GM21447 (cell line): ENCODE measurements around the gene ICAM3.

Experiments
- ATAC-seq: cut with Tn5 transposase; IDR thresholded peaks from one replicate; pipeline ENCODE4 v1.9.1; 2021; ENCODE audit not compliant: unreplicated experiment

The ICAM3 gene

DNA sequence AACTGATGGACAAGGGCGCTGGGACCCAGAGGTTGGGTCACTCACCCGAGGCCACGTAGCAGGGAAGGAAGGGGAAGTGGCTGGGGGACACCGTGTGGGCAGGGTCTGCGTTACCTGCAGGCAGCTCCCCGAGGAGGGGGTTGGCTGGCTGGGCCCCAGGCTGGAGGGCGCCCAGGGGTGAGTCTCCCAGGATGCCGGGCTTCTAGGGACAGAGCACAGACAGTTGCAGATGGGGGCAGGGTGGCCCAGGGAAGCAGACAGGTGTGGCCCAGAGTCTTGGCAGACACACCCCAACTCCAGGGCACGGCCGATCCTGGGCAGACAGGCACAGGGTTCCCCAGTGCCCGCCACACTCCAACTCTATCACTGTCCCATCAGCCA is 18.0 kb downstream of the ICAM3 start:
- ATAC-seq: no peak

DNA sequence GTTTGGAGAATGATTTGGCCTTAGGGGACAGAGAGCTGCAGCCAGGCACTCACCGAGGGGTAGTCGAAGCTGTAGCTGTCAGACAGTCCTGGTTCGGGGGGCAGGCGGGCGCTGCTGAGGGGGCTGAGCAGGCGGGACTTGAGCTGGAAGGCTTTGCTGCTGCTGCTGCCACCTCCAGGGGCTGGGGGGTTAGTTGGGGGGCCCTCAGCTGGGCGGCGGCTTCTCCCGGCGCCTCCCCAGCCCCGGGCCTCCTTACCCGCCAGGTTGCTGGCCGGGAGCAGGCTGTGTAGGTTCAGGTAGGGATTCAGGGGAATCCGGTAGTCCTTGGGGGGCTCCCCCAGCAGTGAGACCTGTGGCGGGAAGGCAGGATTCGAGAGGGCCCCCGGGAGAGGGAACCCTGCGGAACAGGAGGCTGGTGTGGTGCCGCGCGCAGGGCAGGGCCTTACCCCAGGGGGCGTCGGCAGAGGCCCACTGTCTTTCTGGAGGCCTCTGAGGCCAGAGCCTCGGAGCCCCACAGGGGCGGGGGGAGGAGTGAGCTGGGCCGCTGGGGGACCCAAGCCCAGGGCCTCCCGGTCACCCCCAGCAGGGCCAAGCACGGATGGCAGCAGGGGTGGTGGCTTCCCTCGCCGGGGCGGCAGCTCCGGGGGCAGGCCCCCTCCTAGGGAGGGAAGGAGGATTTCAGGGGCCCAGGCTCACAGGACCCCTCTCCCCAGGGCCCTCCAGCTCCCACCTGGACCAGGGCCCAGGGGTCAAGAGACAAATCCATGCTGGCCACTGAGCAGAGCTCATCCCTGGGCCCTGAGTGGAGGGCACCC is 18.6 kb downstream of the ICAM3 start:
- no peak for ATAC-seq

DNA sequence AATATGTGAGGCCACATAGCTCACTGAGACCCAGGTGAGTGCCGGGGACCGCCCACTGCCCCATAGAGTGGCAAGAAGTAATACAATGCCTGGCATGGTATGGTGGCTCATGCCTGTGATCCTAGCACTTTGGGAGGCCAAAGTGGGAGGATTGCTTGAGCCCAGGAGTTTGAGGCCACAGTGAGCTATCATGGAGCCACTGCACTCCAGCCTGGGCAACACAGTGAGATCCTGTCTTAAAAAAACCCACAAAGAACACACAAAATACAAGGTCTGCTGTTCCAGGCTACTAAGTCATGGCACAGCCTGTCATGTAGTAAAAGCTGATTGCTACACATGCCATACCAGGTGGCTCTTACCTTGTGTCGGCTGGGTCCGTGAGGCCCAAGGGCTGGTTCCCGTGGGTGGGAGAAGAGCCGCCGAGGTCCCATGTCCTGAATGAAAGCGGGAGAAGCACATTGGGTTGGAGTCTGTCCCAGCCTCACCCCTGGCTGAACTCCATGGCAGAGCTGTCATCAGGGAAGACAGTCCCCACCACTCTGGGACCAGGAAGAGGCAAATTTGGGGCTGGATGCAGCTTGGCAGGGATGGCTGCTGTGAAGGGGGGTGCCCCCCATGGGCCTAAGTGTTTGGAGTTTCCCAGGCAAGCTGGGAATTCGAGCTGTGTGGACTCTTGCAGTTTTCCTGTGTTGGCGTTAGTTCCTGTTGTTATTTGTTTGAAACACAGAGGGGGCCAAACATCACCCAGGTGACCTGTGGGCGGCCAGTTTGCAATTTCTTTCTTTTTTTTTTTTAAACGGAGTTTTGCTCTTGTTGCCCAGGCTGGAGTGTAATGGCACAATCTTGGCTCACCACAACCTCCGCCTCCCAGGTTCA is 20.4 kb downstream of the ICAM3 start:
- ATAC-seq: no peak

DNA sequence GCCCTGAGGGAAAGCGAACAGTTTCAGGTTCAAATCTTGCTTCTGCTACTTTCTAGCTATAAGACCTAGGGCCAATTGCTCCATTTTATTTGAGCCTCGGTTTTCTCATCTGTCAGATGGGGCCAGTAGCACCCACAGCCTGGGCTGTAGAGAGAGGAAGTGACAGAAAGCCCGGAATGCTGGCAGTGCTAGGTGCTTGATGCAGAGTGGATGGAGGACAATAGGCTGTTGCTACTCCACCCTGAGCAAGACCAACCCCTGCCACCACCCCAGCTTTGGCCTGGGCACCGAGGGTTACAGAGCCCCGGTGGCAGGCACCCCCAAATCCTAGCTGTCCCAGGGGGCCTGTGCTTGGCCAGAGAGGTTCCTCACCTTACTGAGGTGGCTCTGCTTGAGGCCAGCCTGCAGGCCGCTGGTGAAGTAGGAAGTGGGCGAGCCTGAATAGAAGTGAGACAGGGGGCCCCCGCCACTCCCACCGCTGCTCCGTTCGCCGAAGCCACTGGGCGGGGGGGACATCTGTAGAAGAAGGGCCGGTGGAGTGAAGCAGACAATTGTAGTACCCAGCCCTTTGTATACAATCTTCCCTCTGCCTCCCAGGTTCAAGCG is 21.5 kb downstream of the ICAM3 start:
- ATAC-seq: no peak

DNA sequence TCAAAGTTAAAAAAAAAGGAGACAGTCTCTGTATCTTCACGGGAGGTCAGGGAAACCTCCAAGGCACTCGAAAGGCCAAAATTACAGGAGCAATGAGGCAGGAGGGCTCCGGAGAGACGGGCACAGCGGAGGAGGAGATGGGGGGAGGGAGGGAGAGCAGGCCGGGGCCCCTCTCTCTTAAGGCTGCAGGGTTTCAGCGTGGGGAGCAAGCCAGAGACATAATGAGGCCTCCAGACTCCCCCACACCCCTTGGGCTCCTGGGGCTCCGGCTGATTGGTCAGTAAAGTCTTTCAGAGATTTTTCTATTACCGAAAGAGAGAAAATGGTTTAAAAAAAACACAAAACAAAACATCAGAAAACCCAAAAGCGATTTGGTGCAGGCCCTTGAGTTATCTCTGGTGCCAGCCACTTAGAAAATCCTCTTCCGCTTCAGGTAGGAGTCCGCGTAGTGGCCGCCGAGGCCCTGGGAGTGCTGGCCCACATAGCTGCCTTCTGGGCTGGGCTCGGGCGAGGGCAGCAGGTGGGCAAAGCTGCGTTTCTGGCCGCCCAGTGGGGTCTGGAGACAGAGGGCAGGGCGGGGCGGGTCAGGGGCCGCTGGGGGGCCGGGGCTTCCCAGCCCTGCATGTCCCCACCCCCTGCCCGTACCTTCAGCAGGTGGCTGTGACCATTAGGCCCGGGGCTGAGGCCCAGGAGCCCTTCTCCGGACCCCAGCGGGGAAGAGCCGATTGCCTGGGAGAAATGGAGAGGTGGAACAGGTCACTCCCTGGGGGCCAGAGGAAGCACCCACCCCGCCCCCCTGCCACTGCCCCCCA is 22.2 kb downstream of the ICAM3 start:
- ATAC-seq: no peak

DNA sequence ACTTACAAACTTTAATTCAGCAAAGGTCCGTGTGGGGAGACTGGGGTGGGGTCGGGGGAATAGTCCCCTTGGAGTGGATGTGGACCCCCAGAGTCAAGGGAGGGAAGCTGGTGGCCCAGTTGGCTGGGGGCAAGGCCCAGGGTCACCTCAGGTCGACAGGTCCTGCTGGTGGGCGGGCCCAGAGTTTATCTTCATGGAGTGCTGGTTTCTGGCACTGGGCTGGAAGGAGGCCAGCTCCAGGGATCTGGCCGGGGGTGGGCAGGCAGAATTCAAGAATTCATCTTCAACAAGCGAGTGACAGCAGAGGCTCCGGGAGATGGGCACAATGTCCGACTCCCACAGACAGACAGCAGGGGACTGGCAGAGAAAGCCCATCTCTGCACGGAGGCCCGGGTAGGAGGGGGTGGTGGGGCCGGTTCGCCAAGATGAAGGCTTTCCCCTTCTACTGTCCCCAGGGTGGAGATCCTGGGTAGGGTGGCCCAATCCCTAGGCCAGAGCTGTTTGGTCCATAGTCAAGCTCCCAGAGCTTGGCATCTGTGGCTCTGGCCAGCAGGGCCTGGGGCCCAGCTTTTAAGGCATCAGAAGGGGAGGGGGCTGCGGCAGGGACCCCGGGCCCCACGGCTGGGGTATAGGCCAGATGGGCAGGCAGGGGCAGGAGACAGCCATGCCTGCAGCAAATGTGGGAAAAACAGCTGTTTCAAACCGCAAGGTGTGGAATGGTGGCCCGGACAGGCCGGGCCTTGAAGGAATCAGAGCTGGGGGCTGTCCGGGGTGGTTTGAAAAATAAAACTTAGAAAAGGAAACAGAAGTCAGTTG is 23.0 kb downstream of the ICAM3 start:
- ATAC-seq: no peak

DNA sequence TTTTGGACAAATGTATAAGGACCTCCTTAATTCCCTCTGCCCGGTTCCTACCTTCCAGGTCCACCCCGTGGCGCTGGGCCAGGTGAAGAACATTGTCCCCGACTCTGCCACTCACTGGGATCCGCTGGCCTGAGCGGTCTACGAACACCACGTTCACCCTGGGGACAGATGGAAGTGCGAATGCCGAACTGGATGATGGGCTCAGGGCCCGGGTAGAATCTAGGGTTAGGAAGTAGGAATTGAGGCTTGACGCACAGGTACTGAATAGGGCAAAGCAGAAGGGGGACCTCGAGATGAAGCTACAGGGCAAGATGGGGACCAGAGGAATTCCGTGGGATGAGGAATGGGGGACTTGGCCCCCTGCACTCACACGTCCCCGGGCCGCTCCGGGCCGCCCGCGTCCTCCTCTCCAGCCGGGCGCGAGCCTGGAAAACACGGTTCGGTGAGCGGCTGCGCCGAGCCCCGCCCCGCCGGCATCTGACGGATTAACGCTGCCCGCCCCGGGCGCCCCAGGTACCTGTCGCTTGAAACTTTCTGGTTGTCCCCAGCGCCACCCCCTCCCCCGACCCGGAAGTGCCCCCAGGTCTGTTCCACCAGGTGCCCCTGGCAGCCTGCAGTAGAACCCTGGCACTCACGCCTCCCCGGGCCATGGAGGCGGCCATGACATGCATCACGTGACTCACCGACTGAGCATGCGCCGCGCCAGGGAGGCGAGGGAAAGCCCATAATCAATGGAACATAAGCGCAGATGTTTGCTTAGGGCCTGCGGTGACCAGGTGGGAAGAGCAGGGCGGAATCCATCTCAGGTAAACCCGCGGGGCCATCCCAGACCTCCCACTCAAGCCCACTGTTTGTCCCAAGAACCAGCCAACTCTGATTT is 23.8 kb downstream of the ICAM3 start, which contains the start of gene FDX2:
FDX2 (minus strand) TSS at position 681 of the 880 bp plus-strand sequence; CDS start at position 662, 19 bp downstream.
- no peak for ATAC-seq

DNA sequence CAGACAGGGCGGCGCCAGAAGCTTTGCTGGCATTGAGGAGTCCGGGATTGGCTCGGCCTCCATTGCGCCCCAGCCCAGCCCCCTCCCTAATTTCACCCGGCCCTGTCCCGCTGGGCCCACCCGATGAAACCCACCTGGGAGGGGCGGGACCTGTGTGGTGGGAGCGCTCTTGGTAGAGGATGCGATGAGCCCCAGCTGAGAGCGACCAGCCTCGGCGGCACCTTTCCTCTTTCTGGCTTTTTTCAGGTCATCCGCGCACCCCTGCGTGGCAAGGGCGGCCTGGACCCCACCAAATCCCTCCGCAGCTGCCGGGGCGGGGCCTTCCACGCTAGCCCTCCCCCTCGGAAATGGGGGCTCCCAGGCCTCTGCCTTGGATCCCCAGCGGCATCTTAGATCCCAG is 30.0 kb downstream of the ICAM3 start, which contains the start of gene ZGLP1:
ZGLP1 (minus strand) TSS at position 393 of the 400 bp plus-strand sequence.
- ATAC-seq: no peak

DNA sequence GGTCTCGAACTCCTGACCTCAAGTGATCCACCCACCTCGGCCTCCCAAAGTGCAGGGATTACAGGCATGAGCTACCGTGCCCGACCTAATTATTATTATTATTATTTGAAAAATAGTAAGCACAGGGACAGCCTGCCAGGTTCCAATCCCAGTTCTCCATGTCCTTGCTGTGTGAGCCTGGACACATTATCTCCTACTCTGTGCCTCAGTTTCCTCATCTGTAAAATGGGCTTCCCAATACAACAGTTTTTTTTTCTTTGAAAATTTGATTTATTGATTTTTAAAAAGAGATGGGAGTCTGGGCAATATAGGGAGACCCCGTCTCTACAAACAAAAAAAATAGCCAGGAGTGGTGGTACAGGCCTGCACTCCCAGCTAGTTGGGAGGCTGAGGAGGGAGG is 33.1 kb downstream of the ICAM3 start:
- ATAC-seq: no peak

DNA sequence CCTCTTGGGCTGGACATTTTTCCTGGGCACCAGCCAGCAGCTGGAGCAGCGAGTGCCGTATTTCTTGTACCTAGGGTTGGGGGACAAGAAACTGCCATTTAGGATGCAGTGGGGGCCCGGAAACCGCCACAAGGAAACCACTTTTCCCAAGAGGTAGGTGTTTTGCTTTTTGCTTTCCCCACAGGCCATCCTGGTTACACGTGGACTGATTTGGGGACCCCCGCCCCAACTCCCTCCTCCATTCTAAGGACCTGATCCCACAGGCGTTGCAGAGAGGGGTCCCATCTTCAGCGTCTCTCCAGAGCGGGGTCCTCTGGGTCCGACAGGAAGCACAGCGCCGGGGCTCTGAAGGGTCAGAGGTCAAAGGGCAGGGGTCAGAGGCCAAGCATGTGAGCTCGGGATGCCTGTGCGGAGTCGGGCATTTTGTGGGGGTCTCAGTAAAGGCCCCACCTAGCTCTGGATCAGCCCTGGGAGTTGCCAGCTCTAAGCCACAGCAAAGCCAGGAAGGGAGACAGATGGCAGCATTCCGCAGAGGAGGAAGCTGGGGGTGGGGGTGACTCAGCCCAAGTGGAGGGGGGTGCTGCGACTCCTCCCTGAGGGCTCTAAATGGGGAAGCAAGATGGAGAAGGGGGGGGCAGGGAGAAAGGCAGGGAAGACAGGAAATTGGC is 34.2 kb downstream of the ICAM3 start:
- ATAC-seq: no peak

DNA sequence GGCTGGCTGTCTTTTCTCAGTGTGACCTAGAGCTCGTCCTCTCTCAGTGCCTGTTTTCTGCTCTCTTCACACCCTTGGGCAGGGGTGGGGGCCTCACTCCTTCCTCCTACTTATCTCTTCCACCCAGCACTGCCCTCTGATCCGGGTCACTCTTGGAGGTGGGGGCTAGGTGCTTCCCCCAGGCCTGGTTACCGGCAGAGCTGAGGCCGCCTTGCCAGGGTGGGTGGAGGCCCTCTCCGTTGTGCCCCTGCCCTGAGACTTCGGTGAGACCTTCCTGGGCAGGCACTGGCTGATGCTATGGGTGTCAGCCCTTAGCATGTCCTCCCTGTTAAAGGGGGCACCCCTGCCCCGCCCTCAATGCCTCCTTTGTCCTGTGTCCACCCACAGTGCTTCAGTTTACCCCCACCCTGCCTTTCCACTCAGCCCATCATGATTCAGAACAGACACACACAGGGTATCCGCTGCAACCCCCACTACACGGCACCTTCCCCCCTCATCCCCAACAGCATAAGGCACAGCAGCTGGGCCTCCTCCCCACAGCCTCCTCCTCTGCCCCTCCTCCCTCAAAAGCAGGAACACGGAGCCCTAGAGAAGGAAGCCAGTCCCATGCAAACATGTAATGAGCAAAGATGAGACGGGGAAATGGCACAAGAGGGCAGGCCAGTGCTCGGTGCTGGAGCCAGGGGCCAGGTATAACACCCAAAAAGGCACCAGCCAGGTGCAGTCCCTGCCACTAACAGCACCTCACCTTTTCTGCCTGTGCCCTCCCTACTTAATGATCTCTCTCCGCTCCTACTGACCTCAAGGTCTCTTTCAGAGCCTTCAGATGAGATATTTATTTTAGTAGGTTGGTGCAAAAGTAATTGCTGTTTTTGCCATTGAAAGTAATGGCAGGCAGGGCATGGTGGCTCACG is 39.6 kb downstream of the ICAM3 start:
- ATAC-seq: no peak

DNA sequence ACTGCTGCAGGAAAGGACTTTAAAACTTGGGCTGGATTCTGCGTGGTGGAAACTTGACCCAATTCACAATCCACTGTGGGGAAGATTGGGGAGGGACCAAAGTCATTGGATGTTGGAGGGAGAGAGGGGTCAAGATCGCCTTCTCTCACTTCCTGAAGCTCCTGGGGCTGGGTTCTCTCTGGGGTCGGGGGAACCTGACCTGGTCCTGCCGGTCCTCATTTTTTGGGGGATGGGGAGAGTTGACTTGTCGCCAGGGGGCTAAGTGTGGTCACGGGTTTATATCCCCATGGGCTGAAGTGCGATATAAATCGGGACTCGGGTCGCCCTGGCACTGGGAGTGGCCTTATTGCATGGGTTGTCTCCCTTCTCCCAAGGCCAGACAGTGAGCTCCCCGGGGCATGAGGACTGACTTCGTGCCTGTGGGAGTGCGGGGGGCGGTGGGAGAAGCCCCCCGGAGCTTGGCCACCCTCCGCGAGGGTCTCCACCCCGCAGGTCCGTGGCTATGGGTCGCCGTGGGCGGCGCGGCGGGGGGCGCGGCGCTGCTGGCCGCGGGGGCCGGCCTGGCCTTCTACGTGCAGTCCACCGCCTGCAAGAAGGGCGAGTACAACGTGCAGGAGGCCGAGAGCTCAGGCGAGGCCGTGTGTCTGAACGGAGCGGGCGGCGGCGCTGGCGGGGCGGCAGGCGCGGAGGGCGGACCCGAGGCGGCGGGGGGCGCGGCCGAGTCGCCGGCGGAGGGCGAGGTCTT is 43.4 kb downstream of the ICAM3 start:
- ATAC-seq: no peak

DNA sequence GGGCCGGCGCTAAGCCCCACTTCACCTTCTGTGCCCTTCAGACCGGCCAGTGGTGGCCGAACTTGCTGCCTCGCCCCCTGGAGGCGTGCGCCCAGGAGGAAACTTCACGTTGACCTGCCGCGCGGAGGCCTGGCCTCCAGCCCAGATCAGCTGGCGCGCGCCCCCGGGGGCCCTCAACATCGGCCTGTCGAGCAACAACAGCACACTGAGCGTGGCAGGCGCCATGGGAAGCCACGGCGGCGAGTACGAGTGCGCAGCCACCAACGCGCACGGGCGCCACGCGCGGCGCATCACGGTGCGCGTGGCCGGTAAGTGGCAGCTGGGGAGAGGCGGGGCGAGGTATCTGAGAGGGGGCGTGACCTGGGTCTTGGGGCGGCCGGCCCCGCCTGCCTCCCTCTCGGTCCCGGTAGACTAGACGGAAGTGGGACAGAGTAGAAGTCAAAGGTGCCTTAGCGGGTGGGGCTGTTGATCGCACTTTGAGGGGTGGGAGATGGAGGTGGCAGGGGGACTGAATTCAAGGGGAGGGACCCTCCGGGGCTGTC is 44.0 kb downstream of the ICAM3 start:
- peak; percentile 38 for ATAC-seq

DNA sequence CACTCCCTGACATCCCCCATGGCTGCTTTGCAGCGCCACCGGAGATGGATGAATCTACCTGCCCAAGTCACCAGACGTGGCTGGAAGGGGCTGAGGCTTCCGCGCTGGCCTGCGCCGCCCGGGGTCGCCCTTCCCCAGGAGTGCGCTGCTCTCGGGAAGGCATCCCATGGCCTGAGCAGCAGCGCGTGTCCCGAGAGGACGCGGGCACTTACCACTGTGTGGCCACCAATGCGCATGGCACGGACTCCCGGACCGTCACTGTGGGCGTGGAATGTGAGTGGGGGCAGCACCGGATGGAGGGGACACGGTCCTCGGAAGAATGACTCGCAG is 45.1 kb downstream of the ICAM3 start:
- ATAC-seq: no peak

DNA sequence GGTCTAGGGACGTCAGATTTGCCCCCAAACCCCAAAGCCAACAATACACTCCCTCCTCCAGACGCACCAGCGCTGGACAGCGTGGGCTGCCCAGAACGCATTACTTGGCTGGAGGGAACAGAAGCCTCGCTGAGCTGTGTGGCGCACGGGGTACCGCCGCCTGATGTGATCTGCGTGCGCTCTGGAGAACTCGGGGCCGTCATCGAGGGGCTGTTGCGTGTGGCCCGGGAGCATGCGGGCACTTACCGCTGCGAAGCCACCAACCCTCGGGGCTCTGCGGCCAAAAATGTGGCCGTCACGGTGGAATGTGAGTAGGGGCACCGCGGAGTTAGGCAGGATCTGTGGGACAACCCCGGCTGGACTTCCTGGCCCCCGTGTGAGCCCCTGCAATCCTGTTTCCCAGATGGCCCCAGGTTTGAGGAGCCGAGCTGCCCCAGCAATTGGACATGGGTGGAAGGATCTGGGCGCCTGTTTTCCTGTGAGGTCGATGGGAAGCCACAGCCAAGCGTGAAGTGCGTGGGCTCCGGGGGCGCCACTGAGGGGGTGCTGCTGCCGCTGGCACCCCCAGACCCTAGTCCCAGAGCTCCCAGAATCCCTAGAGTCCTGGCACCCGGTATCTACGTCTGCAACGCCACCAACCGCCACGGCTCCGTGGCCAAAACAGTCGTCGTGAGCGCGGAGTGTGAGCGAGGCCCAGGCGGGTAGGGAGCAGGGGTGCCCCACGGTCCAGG is 45.6 kb downstream of the ICAM3 start:
- no peak for ATAC-seq
